Left hindlimb (tissue), 1 donor: ENCODE results near the gene BCAS4.
"Not testable (repeated sequence)": the region's sequence is repeated elsewhere in the genome, so short reads cannot be mapped to it uniquely, and the experiment has no call there.

ENCODE experiments used
- DNase-seq: peaks from one replicate; pipeline ENCODE4 v3.0.0-alpha.2; 2018

BCAS4 gene

DNA sequence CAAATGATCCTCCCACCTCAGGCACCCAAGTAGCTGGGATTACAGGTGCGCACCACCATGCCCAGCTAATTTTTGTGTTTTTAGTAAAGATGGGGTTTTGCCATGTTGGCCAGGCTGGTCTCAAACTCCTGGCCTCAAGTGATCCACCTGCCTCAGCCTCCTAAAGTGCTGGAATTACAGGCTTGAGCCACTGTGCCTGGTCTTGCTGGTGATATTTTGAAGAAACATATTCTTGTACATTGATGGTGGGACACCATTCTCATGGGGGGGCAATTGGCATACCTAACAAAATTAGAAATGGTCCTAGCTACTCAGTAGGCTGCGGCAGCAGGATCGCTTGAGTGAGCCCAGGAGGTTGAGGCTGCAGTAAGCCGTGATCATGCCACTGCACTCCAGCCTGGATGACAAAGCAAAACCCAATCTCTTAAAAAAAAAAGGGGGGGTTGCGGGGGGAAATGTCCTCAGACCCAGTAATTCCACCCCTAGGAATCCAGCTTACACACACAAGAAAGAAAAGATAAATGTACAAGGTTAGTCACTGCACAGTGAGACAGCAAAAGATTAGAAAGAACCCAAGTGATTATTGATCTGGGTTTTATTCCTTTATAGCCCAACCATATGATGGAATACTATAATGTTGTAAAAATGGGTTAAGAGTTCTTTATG, 87.0 kb downstream of the BCAS4 start:
- not testable (repeated sequence) for DNase-seq

DNA sequence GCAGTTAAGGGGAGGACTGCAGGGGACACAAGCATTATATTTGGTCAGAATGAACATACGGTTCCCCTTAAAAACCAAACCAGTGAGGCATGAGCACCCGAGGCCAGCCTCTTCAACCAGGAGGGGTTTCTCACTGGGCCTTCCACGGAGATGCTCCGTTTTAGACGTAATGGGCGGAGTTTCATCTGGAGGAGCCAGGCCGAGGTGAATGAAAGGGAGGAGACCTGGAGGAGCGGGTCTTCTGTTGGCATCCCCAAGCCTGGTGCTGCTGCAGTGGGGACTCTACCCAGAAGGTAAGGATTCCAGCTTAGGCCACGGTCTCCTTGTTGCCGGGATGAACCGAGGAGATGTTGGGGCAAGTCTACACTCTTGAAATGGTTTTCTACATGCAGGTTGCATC, 89.0 kb downstream of the BCAS4 start:
- no peak for DNase-seq

DNA sequence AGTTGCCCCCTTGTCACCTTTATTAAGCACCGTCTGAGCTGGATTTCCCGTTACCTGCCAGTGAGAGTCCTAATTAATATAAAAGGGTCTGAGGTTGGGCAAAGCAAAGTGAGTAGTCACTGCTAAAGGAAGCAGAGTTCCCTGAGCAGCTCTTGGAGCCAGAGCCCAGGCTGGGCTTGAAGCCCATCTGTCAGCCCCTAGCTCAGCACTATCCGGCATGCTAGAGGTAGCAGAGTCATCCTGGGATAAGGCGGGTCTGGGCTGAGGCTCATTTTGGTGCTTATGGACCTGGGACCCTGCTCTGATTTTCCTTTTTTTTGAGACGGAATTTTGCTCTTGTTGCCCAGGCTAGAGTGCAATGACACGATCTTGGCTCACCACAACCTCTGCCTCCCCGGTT, 90.2 kb downstream of the BCAS4 start:
- DNase-seq = no peak

DNA sequence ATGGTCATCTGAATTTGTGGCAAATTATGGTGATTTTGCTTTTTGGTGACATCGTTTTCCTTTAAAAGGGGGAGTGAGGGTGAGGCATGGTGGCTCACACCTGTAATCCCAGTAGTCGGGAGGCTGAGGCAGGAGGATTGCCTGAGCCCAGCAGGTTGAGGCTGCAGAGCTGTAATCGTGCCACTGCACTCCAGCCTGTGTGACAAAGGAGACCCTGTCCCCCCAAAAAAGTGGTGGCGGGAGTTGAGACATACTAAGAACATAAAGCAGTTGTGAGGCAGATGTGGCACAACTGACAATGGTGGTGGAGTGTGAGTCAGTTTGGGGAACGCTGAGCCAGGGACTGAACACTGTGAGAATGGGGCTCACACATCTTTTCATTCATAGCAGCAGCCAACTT, 90.9 kb downstream of the BCAS4 start:
- no peak for DNase-seq

DNA sequence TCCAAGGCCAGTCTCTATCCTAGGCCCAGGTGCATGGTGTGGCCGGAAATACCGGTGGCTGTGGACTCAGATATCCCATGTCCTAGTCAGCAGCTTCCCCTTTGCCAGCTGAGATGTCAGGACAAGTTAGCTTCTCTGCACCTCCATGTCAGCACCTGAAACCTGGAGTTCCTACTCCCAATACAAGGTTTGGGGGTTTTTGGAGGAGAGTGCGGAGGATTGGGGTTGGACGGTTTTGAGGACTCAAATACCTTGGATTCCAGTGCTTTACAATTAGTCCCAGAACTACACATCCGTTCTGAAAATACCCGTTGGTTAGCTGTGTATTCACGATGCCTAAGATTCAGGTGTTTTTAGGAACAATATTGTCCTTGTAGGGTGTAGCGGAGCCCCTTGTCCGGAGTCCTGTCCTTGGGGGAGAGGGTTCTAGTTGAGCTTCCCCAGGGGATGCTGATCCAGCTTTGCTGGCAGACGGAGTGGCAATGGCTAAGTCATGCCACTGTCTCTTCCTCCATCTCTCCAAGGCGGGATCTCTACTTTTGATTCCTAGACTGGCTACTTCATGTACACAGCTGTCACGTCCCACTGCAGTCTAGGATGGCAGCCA, 91.4 kb downstream of the BCAS4 start:
- no peak for DNase-seq

DNA sequence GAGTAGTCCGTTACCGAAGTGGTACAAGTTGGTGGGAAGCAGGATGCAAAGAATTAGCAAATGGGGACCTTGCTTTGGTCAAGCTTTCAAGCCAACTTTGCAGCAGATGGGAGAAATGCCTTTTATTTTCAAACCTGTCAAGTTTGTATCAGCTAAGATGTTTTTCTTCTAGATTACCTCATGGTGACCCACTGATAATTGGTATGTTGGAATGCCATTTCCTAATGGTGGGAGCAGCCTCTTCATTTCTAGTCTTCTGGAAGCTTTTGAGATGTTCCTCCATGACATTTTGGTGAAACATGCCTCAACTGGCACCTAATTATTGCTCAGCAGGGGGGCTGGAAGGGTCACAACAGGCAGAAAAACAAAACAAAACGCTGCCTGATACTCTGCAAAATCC, 92.7 kb downstream of the BCAS4 start:
- DNase-seq = no peak

DNA sequence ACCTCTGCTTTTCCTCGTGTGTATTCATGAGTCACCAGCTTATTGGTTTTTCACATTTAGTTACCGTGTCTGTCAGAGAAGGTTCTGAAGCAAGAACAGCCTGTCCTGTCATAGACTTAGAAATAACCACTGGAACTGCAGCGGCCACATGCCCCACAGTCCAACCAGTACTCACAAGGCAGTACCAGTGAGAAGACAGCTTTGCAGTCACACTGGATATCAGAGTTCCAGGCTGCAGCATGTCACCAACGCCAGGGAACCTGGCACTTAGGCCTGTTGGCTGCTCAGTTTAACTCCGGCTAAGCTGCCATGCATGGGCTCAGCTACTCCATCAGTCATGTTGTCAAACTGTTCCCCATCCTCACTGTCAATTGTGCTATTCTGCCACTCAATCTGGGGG, 96.3 kb downstream of the BCAS4 start:
- DNase-seq = no peak

DNA sequence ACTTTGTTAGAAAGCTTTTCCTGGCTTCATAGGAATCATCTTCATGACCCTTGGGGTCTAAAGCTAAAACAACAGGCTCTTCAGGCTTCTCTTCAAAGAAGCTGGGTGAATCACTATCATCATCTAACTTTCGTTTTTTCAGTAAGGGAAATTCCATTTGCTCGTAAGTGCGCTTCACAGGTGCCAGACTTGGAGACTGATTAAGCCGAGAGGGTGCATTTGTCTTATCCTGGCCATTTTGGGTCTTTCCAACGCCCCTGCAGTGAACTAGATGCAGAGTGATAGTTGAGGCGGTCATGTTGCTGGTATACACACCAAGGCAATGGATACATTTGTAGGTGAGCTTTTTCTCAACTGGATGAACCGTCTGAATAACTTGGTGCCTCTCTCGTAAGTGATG, 97.5 kb downstream of the BCAS4 start:
- DNase-seq = no peak

DNA sequence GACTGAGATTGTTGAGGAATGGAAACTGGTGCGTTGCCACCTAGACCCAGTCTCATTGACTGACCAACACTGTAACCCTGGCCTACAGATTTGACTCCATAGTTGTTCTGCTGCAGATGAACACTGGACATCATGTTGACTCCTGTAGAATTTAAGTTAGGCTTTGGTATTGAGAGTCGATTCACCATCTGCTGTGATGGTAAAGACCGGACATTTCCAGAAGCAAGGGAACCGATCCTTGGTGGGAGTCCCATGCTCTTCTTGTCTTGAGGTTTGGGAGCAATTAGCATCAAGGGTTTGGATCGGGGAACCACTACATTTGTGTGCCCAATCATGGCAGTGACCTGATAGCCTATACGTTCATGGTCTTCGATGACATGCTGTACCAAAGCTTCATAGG, 98.8 kb downstream of the BCAS4 start:
- no peak for DNase-seq

DNA sequence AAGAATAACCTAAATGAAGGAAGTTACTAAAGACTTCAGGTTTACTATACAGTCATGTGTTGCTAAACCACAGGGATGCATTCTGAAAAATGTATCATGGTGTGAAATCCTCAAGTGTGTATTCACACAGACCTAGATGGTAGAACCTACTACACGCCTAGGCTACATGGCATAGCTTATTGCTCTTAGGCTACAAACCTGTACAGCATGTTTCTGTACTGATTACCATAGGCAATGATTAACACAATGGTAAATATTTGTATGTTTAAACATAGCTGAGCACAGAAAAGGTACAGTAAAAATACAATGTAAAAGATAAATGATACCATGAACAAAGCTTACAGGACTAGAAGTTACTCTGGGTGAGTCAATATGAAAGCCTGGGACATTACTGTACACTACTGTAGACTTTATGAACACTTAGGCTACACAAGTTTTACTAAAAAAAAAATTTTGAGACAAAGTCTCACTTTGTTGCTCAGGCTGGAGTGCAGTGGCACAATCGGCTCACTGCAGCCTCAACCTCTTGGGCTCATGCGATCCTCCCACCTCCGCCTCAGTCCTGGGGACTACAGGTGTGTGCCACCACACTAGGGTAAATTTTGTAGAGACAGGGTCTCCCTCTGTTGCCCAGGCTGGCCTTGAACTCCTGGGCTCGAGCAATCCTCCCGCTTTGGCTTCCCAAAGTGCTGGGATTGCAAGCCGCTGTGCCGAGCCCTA, 100.4 kb downstream of the BCAS4 start:
- no peak for DNase-seq

DNA sequence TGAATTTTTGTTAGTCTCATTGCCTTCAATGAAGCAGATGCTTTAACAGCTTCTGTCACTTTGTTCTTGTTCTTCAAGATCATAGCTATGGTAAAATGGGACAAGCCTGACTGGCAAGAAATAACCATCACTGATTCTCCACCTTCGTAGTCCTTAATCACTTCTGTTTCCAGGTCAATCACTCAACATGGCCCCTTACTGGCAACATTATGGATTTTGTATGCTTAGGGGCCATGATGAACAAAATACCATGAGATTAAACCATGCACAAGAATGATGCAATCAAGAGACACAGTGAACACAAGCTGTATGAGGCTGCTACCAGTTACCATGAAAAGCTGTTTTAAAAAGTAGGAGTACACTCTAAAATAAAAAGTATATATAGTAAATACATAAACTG, 103.6 kb downstream of the BCAS4 start:
- DNase-seq = no peak

DNA sequence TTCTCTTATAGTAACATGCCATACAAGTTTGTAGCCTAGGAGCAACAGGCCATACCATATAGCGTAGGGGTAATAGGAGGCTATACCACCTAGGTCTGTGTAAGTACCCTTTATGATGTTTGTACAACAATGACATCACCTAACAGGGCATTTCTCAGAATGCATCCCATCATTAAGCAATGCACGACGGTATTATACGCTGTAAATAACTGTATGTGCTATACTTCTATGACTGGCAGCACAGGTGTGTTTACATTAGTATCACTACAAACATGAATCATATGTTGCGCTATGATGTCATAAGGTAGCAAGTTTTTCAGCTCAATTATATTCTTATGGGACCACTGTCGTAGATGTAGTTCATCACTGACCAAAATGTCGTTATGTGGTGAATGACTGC, 105.4 kb downstream of the BCAS4 start:
- DNase-seq = no peak

DNA sequence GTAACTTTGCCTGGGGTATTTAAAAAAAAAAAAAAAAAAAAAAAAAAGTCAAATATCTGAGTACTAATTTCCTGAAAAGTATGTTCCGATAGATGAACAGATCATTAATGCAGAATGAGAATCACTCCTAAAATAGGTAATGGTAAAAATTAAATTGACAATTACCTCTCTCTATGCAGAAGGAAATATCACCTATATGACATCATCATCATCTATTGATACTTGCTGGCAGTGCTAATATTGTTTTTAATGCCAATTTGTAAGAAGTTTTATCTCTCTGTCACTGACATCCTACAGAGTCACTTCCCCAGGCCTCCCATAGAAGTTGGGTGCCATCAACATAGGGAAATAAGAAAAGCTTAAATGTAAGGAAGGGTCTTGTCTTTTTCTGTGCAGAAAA, 106.4 kb downstream of the BCAS4 start:
- DNase-seq = no peak

DNA sequence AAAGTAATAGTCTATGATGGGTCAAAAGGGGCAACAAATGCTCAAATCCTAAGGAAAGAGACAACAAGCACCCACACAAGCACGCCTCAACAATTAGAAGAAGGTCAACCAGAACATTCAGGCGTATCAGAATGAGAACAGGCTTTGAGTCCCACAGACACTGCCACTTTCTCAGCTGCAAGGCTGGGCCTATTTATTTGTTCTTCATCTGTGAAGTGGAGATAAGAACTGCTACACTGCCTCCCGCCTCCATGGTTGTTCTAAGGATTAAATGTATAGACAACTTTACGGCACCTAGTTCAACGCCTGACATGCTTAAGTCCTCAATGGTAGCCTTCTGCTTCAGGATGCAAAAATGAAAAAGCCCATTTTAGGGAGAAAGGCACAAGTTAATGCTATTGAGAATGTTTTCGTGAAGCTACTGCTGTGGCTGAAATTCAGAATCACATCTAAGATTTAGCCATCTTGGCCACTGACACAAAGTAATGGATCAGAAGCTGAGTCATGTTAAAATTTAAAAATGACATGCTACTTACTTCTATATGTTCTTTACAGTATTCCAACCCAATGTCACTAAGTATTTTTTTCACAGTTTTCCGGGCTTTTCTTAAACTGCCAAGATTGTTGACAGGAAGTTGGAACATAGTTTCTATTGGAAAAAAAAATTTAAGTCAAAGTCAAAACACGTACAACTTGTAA, 108.6 kb downstream of the BCAS4 start:
- DNase-seq = no peak

DNA sequence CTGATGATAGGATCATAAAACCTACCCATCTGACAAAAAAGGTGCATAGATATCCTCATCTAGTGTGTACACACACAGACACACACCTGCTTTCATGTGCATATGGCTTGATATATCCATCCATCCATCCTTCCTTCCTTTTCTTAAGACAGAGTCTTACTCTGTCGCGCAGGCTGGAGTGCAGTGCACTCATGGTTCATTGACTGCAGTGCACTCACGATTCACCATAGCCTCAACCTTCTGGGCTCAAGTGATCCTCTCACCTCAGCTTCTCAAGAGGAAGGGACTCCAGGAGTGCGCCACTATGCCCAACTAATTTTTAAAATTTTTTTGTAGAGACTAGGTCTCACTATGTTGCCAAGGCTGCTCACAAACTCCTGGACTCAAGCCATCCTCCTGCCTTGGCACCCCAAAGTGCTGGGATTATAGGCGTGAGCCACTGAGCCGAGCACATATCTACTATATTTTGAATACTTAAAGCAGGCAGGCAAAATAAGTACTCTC, 109.3 kb downstream of the BCAS4 start:
- no peak for DNase-seq

DNA sequence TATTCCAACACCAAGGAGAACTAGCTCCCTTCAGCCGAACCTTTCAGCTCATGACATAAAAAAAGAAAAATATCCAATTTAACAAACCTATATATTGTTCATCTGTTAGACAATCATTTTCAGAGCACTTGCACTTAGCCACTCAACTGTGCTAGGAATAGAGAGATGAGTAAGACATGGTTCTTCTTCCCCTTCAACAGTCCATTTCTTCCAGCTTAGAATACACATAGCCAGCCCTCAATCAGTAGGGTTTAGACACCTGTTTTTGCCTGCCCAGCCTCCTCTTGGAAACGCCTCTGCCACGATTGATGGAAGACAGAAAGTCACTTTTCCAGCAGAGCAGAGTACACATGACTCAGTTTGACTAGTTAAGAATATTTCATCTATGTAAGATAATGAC, 114.6 kb downstream of the BCAS4 start:
- DNase-seq = no peak

DNA sequence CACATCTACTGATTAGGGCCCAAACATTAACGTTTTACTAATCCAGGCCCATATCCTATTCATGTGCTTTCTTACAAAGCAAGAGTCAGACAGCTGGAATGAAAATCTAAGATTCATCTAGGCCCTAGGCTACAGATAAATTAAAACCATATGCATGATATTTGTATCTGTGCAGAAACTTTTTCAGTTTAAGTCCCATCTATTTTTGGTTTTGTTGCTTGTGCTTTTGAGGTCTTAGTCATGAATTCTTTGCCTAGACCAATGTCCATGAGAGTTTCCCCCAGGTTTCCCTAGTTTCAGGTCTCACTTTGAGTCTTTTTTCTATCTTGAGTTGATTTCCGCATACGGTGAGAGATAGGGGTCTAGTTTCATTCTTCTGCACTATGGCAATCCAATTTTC, 116.2 kb downstream of the BCAS4 start:
- DNase-seq = no peak

DNA sequence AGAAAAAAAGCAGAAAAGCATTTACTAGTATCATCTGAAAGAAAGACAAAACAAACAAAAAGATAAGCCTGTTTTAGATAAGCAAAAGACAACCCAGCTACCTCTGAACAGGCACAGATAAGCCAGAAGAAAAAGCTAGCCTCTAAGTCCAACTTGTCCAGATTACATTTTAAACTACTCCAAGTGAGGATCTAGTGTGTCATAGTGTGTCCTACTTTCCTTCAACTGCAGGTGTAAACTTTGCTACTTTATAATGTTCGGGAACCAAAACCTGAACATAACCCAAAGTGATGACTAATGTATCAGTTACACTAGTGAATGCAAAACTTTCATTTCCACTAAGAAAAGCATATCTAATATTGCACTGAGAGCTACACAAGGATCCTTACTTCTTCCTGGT, 116.9 kb downstream of the BCAS4 start:
- no peak for DNase-seq

DNA sequence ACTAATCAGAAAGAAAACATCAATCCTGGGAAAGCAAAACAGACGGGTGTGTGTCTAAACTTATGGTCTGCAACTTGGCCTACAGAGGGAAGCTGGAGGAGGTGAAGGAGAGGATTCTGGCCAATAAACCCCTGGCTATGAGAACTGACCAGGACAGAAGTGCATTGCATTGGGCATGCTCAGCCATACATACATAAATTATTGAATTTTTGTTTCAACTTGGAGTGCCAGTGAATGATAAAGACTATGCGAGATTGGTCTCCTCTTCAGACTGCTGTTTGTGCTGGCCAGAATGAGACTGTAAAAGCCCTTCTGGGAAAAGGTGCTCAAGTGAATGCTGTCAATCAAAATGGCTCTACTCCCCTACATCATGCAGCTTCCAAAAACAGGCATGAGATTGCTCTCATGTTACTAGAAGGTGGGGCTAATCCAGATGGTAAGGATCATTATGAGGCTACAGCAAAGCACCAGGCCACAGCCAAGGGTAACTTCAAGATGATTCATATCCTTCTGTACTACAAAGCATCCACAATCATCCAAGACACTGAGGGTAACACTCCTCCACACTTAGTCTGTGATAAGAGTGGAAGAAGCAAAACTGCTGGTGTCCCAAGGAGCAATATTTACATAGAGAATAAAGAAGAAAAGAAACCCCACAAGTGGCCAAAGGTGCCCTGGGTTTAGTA, 119.0 kb downstream of the BCAS4 start:
- no peak for DNase-seq

DNA sequence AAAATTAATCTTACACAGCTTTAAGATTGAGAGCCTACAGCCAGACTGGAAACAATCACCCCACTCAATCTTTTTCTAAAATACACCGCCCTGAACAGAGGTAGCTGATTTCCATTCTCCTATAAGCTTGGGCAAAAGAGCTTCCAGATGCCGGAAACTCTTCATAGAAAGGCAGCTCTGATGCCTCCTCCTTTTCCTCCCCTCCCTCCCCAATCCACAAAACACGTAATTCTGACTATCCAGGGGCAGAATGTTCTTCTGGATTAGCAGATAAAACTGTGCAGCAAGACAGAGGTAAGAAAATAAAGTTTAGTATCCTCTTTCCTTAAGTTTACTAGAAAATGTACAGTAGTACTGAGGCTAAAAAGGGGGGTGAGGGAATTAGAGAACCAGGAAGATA, 120.6 kb downstream of the BCAS4 start:
- DNase-seq = no peak

DNA sequence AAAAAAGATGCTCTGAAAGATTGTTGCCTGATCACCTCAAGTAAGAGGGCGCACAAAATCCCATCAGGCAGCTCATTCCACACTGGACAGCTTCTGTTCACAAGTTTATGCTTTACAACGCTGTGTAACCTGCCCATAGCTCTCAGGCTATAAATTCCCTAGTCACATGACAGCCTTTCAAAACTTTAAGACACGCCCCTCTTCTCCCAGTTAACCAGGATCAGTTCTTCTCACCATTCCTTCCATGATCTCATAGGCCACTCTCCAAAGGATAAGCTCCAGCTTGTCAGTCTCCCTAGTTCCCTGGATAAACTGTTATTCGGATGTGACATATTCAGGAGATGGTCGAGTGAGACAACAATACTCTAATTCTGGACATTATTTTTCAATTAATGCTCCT, 121.4 kb downstream of the BCAS4 start:
- no peak for DNase-seq

DNA sequence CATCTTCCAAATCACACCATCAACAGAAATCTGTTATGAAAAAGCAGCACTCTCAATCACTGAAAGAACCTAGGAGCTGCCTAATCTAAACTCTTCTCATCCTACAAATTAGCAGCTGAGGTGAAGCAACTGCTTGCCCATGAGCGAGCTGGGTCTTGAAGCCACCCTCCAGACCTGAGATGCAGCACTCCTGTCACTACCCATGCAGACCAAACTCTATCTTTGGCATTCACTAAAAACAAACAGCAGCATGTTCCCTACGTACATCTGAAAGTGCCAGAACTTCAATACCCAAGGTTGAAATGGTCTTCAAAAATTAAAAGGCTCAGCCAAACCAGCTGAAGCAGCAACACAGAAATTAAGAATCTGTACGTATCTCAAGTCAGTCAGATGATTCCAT, 122.1 kb downstream of the BCAS4 start:
- DNase-seq = no peak

DNA sequence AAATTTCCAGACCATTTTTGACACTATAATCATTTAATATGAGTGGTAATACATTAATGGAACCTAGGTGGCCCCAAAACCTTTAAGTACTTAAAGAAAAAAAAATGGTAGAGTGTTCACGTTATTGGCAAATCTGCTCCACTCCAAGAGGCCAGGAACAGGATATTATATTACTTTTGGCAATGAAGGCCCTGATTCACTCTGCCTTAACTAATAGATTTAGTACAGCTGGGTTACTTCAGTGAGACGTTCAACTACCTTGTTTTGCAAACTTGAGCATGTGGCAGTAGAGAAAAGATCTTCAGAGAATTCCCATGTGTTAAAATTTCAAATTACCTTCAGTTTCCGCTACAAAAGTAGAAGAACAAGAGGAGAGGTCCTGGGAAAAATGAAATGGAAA, 123.5 kb downstream of the BCAS4 start:
- no peak for DNase-seq
